HepG2 (cell line): Measurements from ENCODE around the gene SDK2. TPM values are rescaled to one million over a fixed set of nuclear protein-coding genes. Genes with fewer than 3 reads are reported as not detected.

Source experiments
- ARHGAP35 ChIP-seq: sonication (generic); formaldehyde crosslinking; IDR thresholded peaks from 2 replicates; pipeline ENCODE4 v1.9.0; 2022; ENCODE audit warnings: mild to moderate bottlenecking, inconsistent platforms, moderate library complexity, missing genetic modification reagents, borderline replicate concordance
- CC2D1A ChIP-seq: sonication (generic); formaldehyde crosslinking; IDR thresholded peaks from 2 replicates; pipeline ENCODE4 v1.8.1; 2023; ENCODE audit warnings: mild to moderate bottlenecking, missing genetic modification reagents
- ELF3 ChIP-seq: IDR thresholded peaks from 2 replicates; pipeline ENCODE4 v1.6.1; 2016; ENCODE audit warnings: missing genetic modification reagents, missing compliant biosample characterization
- HES4 ChIP-seq: sonication (generic); formaldehyde crosslinking; IDR thresholded peaks from 2 replicates; pipeline ENCODE4 v1.9.0; 2021; ENCODE audit warnings: mild to moderate bottlenecking, missing genetic modification reagents, borderline replicate concordance
- MTF2 ChIP-seq: sonication (generic); formaldehyde crosslinking; IDR thresholded peaks from 2 replicates; pipeline ENCODE4 v1.5.0; 2020; ENCODE audit warnings: missing genetic modification reagents, borderline replicate concordance
- NAIF1 ChIP-seq: sonication (generic); formaldehyde crosslinking; IDR thresholded peaks from 2 replicates; pipeline ENCODE4 v1.5.0; 2020; ENCODE audit warnings: mild to moderate bottlenecking, missing genetic modification reagents, borderline replicate concordance
- PHF21A ChIP-seq: sonication (generic); formaldehyde crosslinking; IDR thresholded peaks from 2 replicates; pipeline ENCODE4 v1.5.0; 2020; ENCODE audit warnings: mild to moderate bottlenecking, missing genetic modification reagents
- TBX2 ChIP-seq: sonication (generic); formaldehyde crosslinking; IDR thresholded peaks from 2 replicates; pipeline ENCODE4 v1.5.0; 2020; ENCODE audit warnings: missing genetic modification reagents, mild to moderate bottlenecking, borderline replicate concordance
- ZKSCAN5 ChIP-seq: sonication (generic); formaldehyde crosslinking; IDR thresholded peaks from 2 replicates; pipeline ENCODE4 v1.5.1; 2020; ENCODE audit warnings: mild to moderate bottlenecking, missing genetic modification reagents
- ZMYM3 ChIP-seq: sonication (generic); formaldehyde crosslinking; IDR thresholded peaks from 2 replicates; pipeline ENCODE4 v1.5.1; 2020; ENCODE audit warnings: mild to moderate bottlenecking, missing genetic modification reagents
- ZNF260 ChIP-seq: sonication (generic); formaldehyde crosslinking; IDR thresholded peaks from 2 replicates; pipeline ENCODE4 v1.4.0; 2020; ENCODE audit warnings: missing genetic modification reagents, low read depth, mild to moderate bottlenecking, borderline replicate concordance
- ZNF33B ChIP-seq: sonication (generic); formaldehyde crosslinking; IDR thresholded peaks from 2 replicates; pipeline ENCODE4 v1.5.1; 2020; ENCODE audit warnings: mild to moderate bottlenecking, missing genetic modification reagents
- ZNF382 ChIP-seq: sonication (generic); formaldehyde crosslinking; IDR thresholded peaks from 2 replicates; pipeline ENCODE4 v1.5.0; 2020; ENCODE audit warnings: missing genetic modification reagents, mild to moderate bottlenecking, borderline replicate concordance
- ZNF549 ChIP-seq: sonication (generic); formaldehyde crosslinking; IDR thresholded peaks from 2 replicates; pipeline ENCODE4 v1.5.0; 2020; ENCODE audit warnings: missing genetic modification reagents
- ZNF552 ChIP-seq: sonication (generic); formaldehyde crosslinking; IDR thresholded peaks from 2 replicates; pipeline ENCODE4 v1.9.0; 2022; ENCODE audit warnings: missing genetic modification reagents, mild to moderate bottlenecking, borderline replicate concordance
- ZNF558 ChIP-seq: sonication (generic); formaldehyde crosslinking; IDR thresholded peaks from 2 replicates; pipeline ENCODE4 v1.9.0; 2022; ENCODE audit warnings: mild to moderate bottlenecking, missing genetic modification reagents, borderline replicate concordance
- ZNF75D ChIP-seq: sonication (generic); formaldehyde crosslinking; IDR thresholded peaks from 2 replicates; pipeline ENCODE4 v1.8.1; 2023; ENCODE audit warnings: missing genetic modification reagents, mild to moderate bottlenecking, borderline replicate concordance
- polyA plus RNA-seq, 8 experiments: library from polyadenylated mRNA; depleted of rRNA in 3 of 8; stranded (reverse) in 7 of 8; unstranded in 1 of 8; fragments of >200 nt; fragmentation: Illumina TruSeq in 4 of 8; extraction: Trizol in 4 of 8; gene quantifications; 2 replicates each; pipeline versions ENCODE4 v1.2.1 to v1.2.3, GENCODE V29; 2011 to 2016; ENCODE audit warnings: low read depth in 4 of 8, missing spikeins in 1 of 8, mixed read lengths in 1 of 8; ENCODE audit not compliant: insufficient read depth in 1 of 8
- total RNA-seq, 5 experiments: library from RNA; depleted of rRNA; stranded (reverse); fragments of >200 nt; fragmentation: Illumina TruSeq; extraction: Trizol; gene quantifications; 2 replicates each; pipeline ENCODE4 v1.2.3, GENCODE V29; 2016; ENCODE audit warnings: low read depth in 1 of 5
- TF ChIP-seq, protein P1 (sequence below): sonication (generic); formaldehyde crosslinking; IDR thresholded peaks from 2 replicates; pipeline ENCODE4 v1.4.0; 2020; ENCODE audit warnings: mild to moderate bottlenecking, missing genetic modification reagents
- TF ChIP-seq, protein P2 (sequence below): sonication (generic); formaldehyde crosslinking; IDR thresholded peaks from 2 replicates; pipeline ENCODE4 v1.4.0; 2020; ENCODE audit warnings: missing genetic modification reagents
- TF ChIP-seq, protein P3 (sequence below): sonication (generic); formaldehyde crosslinking; IDR thresholded peaks from 2 replicates; pipeline ENCODE4 v1.4.0; 2020; ENCODE audit warnings: mild to moderate bottlenecking, missing genetic modification reagents, borderline replicate concordance
- TF ChIP-seq, protein P4 (sequence below): sonication (generic); formaldehyde crosslinking; IDR thresholded peaks from 2 replicates; pipeline ENCODE4 v1.5.0; 2020; ENCODE audit warnings: missing genetic modification reagents

The SDK2 gene
- total and polyA plus RNA-seq, 2 of the 13 experiments (the other 11 are each of a cell fraction or from before 2014, with no cell fraction given): not detected

DNA sequence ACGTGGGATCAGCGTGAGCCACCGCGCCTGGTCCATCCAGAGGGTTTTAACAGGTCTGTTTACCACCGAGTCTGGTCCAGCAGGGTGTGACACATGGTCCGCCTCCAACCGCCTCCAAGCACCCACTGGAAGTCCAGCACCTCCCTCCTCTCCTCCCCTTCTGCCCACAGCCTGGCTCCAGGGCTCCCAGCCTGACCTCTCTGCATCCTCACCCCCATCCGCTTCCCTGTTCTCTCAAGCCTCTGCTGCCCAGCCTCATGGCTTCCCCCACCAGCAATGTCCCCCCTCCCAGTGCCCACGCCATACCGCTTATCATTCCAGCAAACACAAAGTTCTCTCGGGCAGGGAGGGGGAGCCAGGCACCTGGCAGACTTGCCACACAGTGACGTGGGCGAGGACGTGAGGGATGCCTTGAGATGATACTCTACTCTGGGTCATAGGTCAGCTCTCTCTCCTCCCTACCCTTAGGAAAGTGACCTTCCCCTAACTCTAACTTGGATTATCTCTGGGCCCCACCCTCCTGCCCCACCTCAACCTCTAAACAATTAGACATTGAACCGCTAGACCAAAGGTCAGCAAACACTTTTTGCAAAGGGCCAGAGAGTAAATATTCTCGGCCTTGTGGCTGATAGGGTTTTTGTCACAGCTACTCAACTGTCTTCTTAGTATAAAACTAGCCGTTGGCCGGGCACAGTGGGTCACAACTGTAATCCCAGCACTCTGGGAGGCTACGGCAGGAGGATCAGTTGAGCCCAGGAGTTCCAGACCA is 355.5 kb downstream of the SDK2 start (continued):
- TF ChIP-seq ZMYM3 (CRISPR knock-in tag) (peak; percentile 93), ZNF75D (CRISPR knock-in tag) (no peak), ZNF558 (CRISPR knock-in tag) (no peak), MTF2 (no peak), ZNF260 (CRISPR knock-in tag) (no peak), ELF3 (CRISPR knock-in tag) (peak; percentile 62), ZNF549 (CRISPR knock-in tag) (no peak), ZKSCAN5 (CRISPR knock-in tag) (peak; percentile 80), HES4 (CRISPR knock-in tag) (0 out of 2 replicates have a peak, but pooled peaks have one; percentile 47), ARHGAP35 (CRISPR knock-in tag) (peak; percentile 30; the same call in 1 of the 2 replicates), TBX2 (CRISPR knock-in tag) (peak; percentile 99), ZNF33B (CRISPR knock-in tag) (no peak; the same call in 1 of the 2 replicates), PHF21A (CRISPR knock-in tag) (peak; percentile 99), CC2D1A (CRISPR knock-in tag) (no peak), ZNF382 (CRISPR knock-in tag) (no peak), NAIF1 (CRISPR knock-in tag) (no peak), ZNF552 (CRISPR knock-in tag) (no peak)
- TF ChIP-seq, protein P1, sequence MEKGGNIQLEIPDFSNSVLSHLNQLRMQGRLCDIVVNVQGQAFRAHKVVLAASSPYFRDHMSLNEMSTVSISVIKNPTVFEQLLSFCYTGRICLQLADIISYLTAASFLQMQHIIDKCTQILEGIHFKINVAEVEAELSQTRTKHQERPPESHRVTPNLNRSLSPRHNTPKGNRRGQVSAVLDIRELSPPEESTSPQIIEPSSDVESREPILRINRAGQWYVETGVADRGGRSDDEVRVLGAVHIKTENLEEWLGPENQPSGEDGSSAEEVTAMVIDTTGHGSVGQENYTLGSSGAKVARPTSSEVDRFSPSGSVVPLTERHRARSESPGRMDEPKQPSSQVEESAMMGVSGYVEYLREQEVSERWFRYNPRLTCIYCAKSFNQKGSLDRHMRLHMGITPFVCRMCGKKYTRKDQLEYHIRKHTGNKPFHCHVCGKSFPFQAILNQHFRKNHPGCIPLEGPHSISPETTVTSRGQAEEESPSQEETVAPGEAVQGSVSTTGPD (CRISPR knock-in tag): 0 out of 2 replicates have a peak, but pooled peaks have one; percentile 7
- TF ChIP-seq, protein P2, sequence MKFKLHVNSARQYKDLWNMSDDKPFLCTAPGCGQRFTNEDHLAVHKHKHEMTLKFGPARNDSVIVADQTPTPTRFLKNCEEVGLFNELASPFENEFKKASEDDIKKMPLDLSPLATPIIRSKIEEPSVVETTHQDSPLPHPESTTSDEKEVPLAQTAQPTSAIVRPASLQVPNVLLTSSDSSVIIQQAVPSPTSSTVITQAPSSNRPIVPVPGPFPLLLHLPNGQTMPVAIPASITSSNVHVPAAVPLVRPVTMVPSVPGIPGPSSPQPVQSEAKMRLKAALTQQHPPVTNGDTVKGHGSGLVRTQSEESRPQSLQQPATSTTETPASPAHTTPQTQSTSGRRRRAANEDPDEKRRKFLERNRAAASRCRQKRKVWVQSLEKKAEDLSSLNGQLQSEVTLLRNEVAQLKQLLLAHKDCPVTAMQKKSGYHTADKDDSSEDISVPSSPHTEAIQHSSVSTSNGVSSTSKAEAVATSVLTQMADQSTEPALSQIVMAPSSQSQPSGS (CRISPR knock-in tag): peak; percentile 80
- TF ChIP-seq, protein P3, sequence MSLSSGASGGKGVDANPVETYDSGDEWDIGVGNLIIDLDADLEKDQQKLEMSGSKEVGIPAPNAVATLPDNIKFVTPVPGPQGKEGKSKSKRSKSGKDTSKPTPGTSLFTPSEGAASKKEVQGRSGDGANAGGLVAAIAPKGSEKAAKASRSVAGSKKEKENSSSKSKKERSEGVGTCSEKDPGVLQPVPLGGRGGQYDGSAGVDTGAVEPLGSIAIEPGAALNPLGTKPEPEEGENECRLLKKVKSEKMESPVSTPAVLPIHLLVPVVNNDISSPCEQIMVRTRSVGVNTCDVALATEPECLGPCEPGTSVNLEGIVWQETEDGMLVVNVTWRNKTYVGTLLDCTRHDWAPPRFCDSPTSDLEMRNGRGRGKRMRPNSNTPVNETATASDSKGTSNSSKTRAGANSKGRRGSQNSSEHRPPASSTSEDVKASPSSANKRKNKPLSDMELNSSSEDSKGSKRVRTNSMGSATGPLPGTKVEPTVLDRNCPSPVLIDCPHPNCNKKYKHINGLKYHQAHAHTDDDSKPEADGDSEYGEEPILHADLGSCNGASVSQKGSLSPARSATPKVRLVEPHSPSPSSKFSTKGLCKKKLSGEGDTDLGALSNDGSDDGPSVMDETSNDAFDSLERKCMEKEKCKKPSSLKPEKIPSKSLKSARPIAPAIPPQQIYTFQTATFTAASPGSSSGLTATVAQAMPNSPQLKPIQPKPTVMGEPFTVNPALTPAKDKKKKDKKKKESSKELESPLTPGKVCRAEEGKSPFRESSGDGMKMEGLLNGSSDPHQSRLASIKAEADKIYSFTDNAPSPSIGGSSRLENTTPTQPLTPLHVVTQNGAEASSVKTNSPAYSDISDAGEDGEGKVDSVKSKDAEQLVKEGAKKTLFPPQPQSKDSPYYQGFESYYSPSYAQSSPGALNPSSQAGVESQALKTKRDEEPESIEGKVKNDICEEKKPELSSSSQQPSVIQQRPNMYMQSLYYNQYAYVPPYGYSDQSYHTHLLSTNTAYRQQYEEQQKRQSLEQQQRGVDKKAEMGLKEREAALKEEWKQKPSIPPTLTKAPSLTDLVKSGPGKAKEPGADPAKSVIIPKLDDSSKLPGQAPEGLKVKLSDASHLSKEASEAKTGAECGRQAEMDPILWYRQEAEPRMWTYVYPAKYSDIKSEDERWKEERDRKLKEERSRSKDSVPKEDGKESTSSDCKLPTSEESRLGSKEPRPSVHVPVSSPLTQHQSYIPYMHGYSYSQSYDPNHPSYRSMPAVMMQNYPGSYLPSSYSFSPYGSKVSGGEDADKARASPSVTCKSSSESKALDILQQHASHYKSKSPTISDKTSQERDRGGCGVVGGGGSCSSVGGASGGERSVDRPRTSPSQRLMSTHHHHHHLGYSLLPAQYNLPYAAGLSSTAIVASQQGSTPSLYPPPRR (CRISPR knock-in tag): peak; percentile 95
- TF ChIP-seq, protein P4, sequence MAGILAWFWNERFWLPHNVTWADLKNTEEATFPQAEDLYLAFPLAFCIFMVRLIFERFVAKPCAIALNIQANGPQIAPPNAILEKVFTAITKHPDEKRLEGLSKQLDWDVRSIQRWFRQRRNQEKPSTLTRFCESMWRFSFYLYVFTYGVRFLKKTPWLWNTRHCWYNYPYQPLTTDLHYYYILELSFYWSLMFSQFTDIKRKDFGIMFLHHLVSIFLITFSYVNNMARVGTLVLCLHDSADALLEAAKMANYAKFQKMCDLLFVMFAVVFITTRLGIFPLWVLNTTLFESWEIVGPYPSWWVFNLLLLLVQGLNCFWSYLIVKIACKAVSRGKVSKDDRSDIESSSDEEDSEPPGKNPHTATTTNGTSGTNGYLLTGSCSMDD (CRISPR knock-in tag): no peak
